Activated T-helper 2 cell treated with anti-CD3 and anti-CD28 coated beads, Interferon-gamma antibody, Interleukin-2, Interleukin-4, amounts not matched to agents 10 μg/mL and 5 μg/mL and 100 μg/mL, durations not matched to agents 14 hours and 24 hours and 36 hours (primary cell): Measurements from ENCODE around the gene SLC28A1. TPM values are rescaled to one million over a fixed set of nuclear protein-coding genes. Genes with fewer than 3 reads are reported as not detected.

ENCODE experiments used
- total RNA-seq: library from RNA; stranded (reverse); gene quantifications from 2 replicates; pipeline ENCODE4 v1.2.3, GENCODE V29; 2022

Gene SLC28A1
- total RNA-seq, 1 donor from 2014 or later = not detected

Other genes with a start within 250 kb of the SLC28A1 start
- 20.5 and 21.3 TPM in 2 replicates for gene WDR73, start 230.4 kb upstream of the SLC28A1 start, total RNA-seq
- gene NMB, start 226.5 kb upstream of the SLC28A1 start, total RNA-seq = 2.5 and 3.0 TPM in 2 replicates
- gene SEC11A, start 168.5 kb upstream of the SLC28A1 start, total RNA-seq = 115 and 117 TPM in 2 replicates
- 29.3 and 31.3 TPM in 2 replicates for gene ZNF592, start 136.1 kb upstream of the SLC28A1 start, total RNA-seq
- 0.34 TPM in 2 replicates for gene ALPK3, start 67.3 kb upstream of the SLC28A1 start, total RNA-seq
- 20.4 and 24.2 TPM in 2 replicates for gene PDE8A, start 97.2 kb downstream of the SLC28A1 start, total RNA-seq